ENCODE results near the gene PLCH1.

Gene PLCH1

GRCh38 chr3:155356594-155357370 lies 388.1 kb downstream of the PLCH1 start:
- DNase-seq (ENCODE audit: low read depth in 2 of 2, low spot score in 1 of 2), result no peak

- no peak for DNase-seq (ENCODE audit: low read depth in 2 of 2, low spot score in 1 of 2)
These were observed 390.2 kb downstream of the PLCH1 start for GRCh38 chr3:155354658-155355057.

- no peak for DNase-seq (ENCODE audit: low read depth in 2 of 2, low spot score in 1 of 2)
These were observed 391.9 kb downstream of the PLCH1 start for GRCh38 chr3:155352900-155353490.

GRCh38 chr3:155350571-155350970 lies 394.3 kb downstream of the PLCH1 start:
- no peak for DNase-seq (ENCODE audit: low read depth in 2 of 2, low spot score in 1 of 2)

GRCh38 chr3:155347901-155348300 lies 397.0 kb downstream of the PLCH1 start:
- DNase-seq (ENCODE audit: low read depth in 2 of 2, low spot score in 1 of 2), result no peak

GRCh38 chr3:155342344-155342743 lies 402.5 kb downstream of the PLCH1 start:
- DNase-seq (ENCODE audit: low read depth in 2 of 2, low spot score in 1 of 2), result no peak

- no peak for DNase-seq (ENCODE audit: low read depth in 2 of 2, low spot score in 1 of 2)
These were observed 405.8 kb downstream of the PLCH1 start for GRCh38 chr3:155339052-155339451.

GRCh38 chr3:155335724-155336354 lies 409.0 kb downstream of the PLCH1 start:
- DNase-seq (ENCODE audit: low read depth in 2 of 2, low spot score in 1 of 2), result no peak

GRCh38 chr3:155334914-155335723 lies 409.8 kb downstream of the PLCH1 start:
- DNase-seq (ENCODE audit: low read depth in 2 of 2, low spot score in 1 of 2), result no peak

GRCh38 chr3:155334215-155334913 lies 410.5 kb downstream of the PLCH1 start:
- DNase-seq (ENCODE audit: low read depth in 2 of 2, low spot score in 1 of 2), result no peak

- no peak for DNase-seq (ENCODE audit: low read depth in 2 of 2, low spot score in 1 of 2)
These were observed 412.2 kb downstream of the PLCH1 start for GRCh38 chr3:155332716-155333115.

- DNase-seq (ENCODE audit: low read depth in 2 of 2, low spot score in 1 of 2), result no peak
These were observed 413.8 kb downstream of the PLCH1 start for GRCh38 chr3:155331078-155331477.

- DNase-seq (ENCODE audit: low read depth in 2 of 2, low spot score in 1 of 2), result no peak
These were observed 414.5 kb downstream of the PLCH1 start for GRCh38 chr3:155330370-155330769.

- no peak for DNase-seq (ENCODE audit: low read depth in 2 of 2, low spot score in 1 of 2)
These were observed 415.3 kb downstream of the PLCH1 start for GRCh38 chr3:155329513-155330048.

- DNase-seq (ENCODE audit: low read depth in 2 of 2, low spot score in 1 of 2), result no peak
These were observed 417.0 kb downstream of the PLCH1 start for GRCh38 chr3:155327871-155328270.

GRCh38 chr3:155327430-155327829 lies 417.4 kb downstream of the PLCH1 start:
- DNase-seq (ENCODE audit: low read depth in 2 of 2, low spot score in 1 of 2), result no peak

GRCh38 chr3:155326901-155327300 lies 418.0 kb downstream of the PLCH1 start:
- DNase-seq (ENCODE audit: low read depth in 2 of 2, low spot score in 1 of 2), result no peak

- no peak for DNase-seq (ENCODE audit: low read depth in 2 of 2, low spot score in 1 of 2)
These were observed 418.6 kb downstream of the PLCH1 start for GRCh38 chr3:155326244-155326643.
